K562 (cell line): ENCODE results near the gene GALNT13. TPM values are rescaled to one million over a fixed set of nuclear protein-coding genes. Genes with fewer than 3 reads are reported as not detected.

ENCODE experiments used
- ATAC-seq: fragments of 200-7000 bp; cut with Tn5 transposase; 3 replicates; pipeline ENCODE4 v1.9.1; 2020; ENCODE audit warnings: moderate library complexity
- BruUV-seq: library from RNA; stranded (reverse); fragments of 400-500 nt; replicated peaks from 2 replicates; lab custom pipeline; 2021; lab: Mats Ljungman, UMichigan
- CTCF ChIA-PET: fragments of 300-600 bp; formaldehyde crosslinking; extraction: SDS; loops from one replicate; lab custom pipeline; 2021; ENCODE audit warnings: low intra/inter-chr PET ratio; lab: Yijun Ruan, JAX
- POLR2A ChIA-PET: fragments of 300-600, 350-650 bp; sonication (Branson Sonifier 250); formaldehyde crosslinking; extraction: SDS; loops from one replicate; lab custom pipeline; 2021; ENCODE audit warnings: antibody characterized with exemption, inconsistent platforms; lab: Yijun Ruan, JAX
- DNase-seq, 4 experiments: peaks; one replicate each; pipeline versions ENCODE4 v3.0.0 to v3.0.0-alpha.2; 2011 to 2018; ENCODE audit warnings: low spot score in 3 of 4, mixed read lengths in 3 of 4; ENCODE audit errors: extremely low read depth in 1 of 4
- FAIRE-seq: peaks from 2 replicates; lab custom pipeline; 2011; peaks lifted over from hg19 to GRCh38; lab: Jason Lieb, UNC
- H2AFZ ChIP-seq: 2 replicates; pipeline ENCODE4 v1.6.0; 2011; ENCODE audit warnings: low read depth, low read length, control low read depth, inconsistent platforms
- H3K27ac ChIP-seq: fragments of 200-600 bp; 3 replicates; pipeline ENCODE4 v1.8.0; 2011; ENCODE audit warnings: low read depth, mild to moderate bottlenecking, control low read depth, inconsistent platforms, low read length, moderate library complexity, mixed read lengths; ENCODE audit errors: extremely low read depth
- H3K27me3 ChIP-seq, 2 experiments: fragments of 300-600 bp in 1 of 2; 2 replicates in 1 of 2; 3 replicates in 1 of 2; pipeline versions ENCODE4 v1.6.0 to v1.8.0; 2011; ENCODE audit warnings: inconsistent platforms in 2 of 2, low read length in 2 of 2, mild to moderate bottlenecking in 1 of 2, mixed read lengths in 1 of 2, moderate library complexity in 1 of 2; ENCODE audit not compliant: control insufficient read depth in 2 of 2, insufficient read depth in 2 of 2
- H3K36me3 ChIP-seq: fragments of 300-600 bp; 3 replicates; pipeline ENCODE4 v1.8.0; 2011; ENCODE audit warnings: mild to moderate bottlenecking, low read length, inconsistent platforms; ENCODE audit not compliant: control insufficient read depth, insufficient read depth
- H3K4me1 ChIP-seq, 2 experiments: fragments of 200-600 bp in 1 of 2; replicated peaks in 1 of 2; 2 replicates in 1 of 2; 3 replicates in 1 of 2; pipeline versions ENCODE4 v1.5.1 to v1.8.0; 2011; ENCODE audit warnings: inconsistent platforms in 2 of 2, low read length in 2 of 2, mild to moderate bottlenecking in 1 of 2, mixed read lengths in 1 of 2, moderate library complexity in 1 of 2; ENCODE audit not compliant: control insufficient read depth in 2 of 2, insufficient read depth in 2 of 2
- H3K4me2 ChIP-seq: 2 replicates; pipeline ENCODE4 v1.6.1; 2011; ENCODE audit warnings: low read length, control low read depth, inconsistent platforms, mixed read lengths; ENCODE audit not compliant: insufficient read depth
- H3K4me3 ChIP-seq: fragments of 200-600 bp; sonication (generic), shearing (Covaris generic); 2 replicates; pipeline ENCODE4 v1.5.1; 2016; ENCODE audit warnings: control low read depth, inconsistent platforms
- H3K79me2 ChIP-seq: fragments of 200-600 bp; 3 replicates; pipeline ENCODE4 v1.8.0; 2011; ENCODE audit warnings: low read length, inconsistent platforms; ENCODE audit not compliant: control insufficient read depth, insufficient read depth
- H3K9ac ChIP-seq, 2 experiments: 2 replicates each; pipeline versions ENCODE4 v1.6.0 to v1.6.1; 2011; ENCODE audit warnings: low read depth in 2 of 2, low read length in 2 of 2, control low read depth in 1 of 2, inconsistent platforms in 1 of 2, mild to moderate bottlenecking in 1 of 2, mixed read lengths in 1 of 2; ENCODE audit not compliant: insufficient read depth in 1 of 2
- H3K9me1 ChIP-seq: one replicate; pipeline ENCODE4 v1.6.0; 2011; ENCODE audit warnings: inconsistent platforms, mild to moderate bottlenecking, low read length, moderate library complexity; ENCODE audit not compliant: control insufficient read depth, insufficient read depth
- H3K9me3 ChIP-seq: replicated peaks from 2 replicates; pipeline ENCODE4 v1.5.1; 2011; ENCODE audit warnings: low read depth, low read length, inconsistent platforms; ENCODE audit not compliant: control insufficient read depth, insufficient read depth
- H4K20me1 ChIP-seq: replicated peaks from 2 replicates; pipeline ENCODE4 v1.6.1; 2011; ENCODE audit warnings: low read length, inconsistent platforms, mixed read lengths; ENCODE audit not compliant: control insufficient read depth, insufficient read depth
- CCAR2 ChIP-seq: fragments of 200-400 bp; formaldehyde crosslinking; IDR thresholded peaks from 2 replicates; pipeline ENCODE4 v1.6.1; 2017; ENCODE audit warnings: mild to moderate bottlenecking, low read depth, low read length
- CHD2 ChIP-seq: IDR thresholded peaks from 2 replicates; pipeline ENCODE4 v1.6.1; 2011; ENCODE audit warnings: low read depth, low read length
- CREB1 ChIP-seq, 2 experiments: sonication (generic) in 1 of 2; formaldehyde crosslinking in 1 of 2; IDR thresholded peaks; 2 replicates each; pipeline versions ENCODE4 v1.6.1 to v1.8.0; 2012 to 2022; ENCODE audit warnings: inconsistent platforms in 1 of 2, mild to moderate bottlenecking in 1 of 2, missing genetic modification reagents in 1 of 2, moderate library complexity in 1 of 2
- KAT7 ChIP-seq: sonication (generic); formaldehyde crosslinking; IDR thresholded peaks from 2 replicates; pipeline ENCODE4 v1.8.0; 2022; ENCODE audit warnings: missing genetic modification reagents, mild to moderate bottlenecking, borderline replicate concordance
- KLF1 ChIP-seq: fragments of 450-650 bp; IDR thresholded peaks from 2 replicates; pipeline ENCODE4 v1.6.1; 2016; ENCODE audit warnings: missing genetic modification characterization, missing compliant biosample characterization
- LARP7 ChIP-seq: fragments of 450-650 bp; IDR thresholded peaks from 2 replicates; pipeline ENCODE4 v1.6.1; 2016
- NCOR1 ChIP-seq: fragments of 450-650 bp; IDR thresholded peaks from 2 replicates; pipeline ENCODE4 v1.6.1; 2016; ENCODE audit warnings: mild to moderate bottlenecking, moderate library complexity
- NELFE ChIP-seq: IDR thresholded peaks from 2 replicates; pipeline ENCODE4 v1.6.1; 2011; ENCODE audit warnings: mild to moderate bottlenecking; ENCODE audit not compliant: insufficient read depth, insufficient read length
- PPARD ChIP-seq: fragments of 250-450 bp; sonication (Bioruptor Pico); IDR thresholded peaks from 2 replicates; pipeline ENCODE4 v1.8.0; 2022; ENCODE audit warnings: inconsistent platforms, mild to moderate bottlenecking, moderate library complexity
- SETDB1 ChIP-seq: IDR thresholded peaks from one replicate; pipeline ENCODE4 v1.6.1; 2012; ENCODE audit warnings: low read length, control low read depth, inconsistent platforms
- ZNF217 ChIP-seq: sonication (generic); formaldehyde crosslinking; IDR thresholded peaks from 2 replicates; pipeline ENCODE4 v1.8.0; 2022; ENCODE audit warnings: mild to moderate bottlenecking, missing genetic modification reagents
- WGBS: fragments of 100-300 bp; shearing (Covaris generic); methylation state at CpG from one replicate; pipeline ENCODE4 v1.1.6; 2016; ENCODE audit warnings: low coverage, mixed read lengths; ENCODE audit not compliant: insufficient coverage; ENCODE audit errors: missing lambda C conversion rate; 5-methylcytosine and 5-hydroxymethylcytosine counted together
- in situ Hi-C: fragments of 300-500 bp; cut with MboI; formaldehyde crosslinking; loops from 4 replicates; pipeline ENCODE4 v1.15.0; 2018; ENCODE audit warnings: inconsistent platforms, mixed read lengths
- intact Hi-C: fragments of 100-400 bp; cut with micrococcal nuclease; formaldehyde crosslinking; loops from 2 replicates; pipeline ENCODE4 v1.14.2; 2022
- polyA plus RNA-seq, 8 experiments: library from polyadenylated mRNA; depleted of rRNA in 4 of 8; stranded (reverse) in 5 of 8; unstranded in 3 of 8; fragments of >200 nt; fragmentation: Nextera tagmentation in 2 of 8; fragmentation: Illumina TruSeq in 1 of 8; extraction: Ambion mirVana in 2 of 8; extraction: Trizol in 1 of 8; gene quantifications; 2 replicates each; pipeline versions ENCODE4 v1.2.1 to v1.2.3, GENCODE V29; 2011 to 2014; ENCODE audit warnings: inconsistent platforms in 1 of 8, missing spikeins in 1 of 8
- total RNA-seq, 7 experiments: library from RNA; depleted of rRNA in 6 of 7; stranded (reverse); fragments of >200 nt in 6 of 7; fragmentation: Illumina TruSeq in 2 of 7; extraction: Trizol in 2 of 7; gene quantifications; 2 replicates each; pipeline versions ENCODE4 v1.2.1 to v1.2.3, GENCODE V29; 2011 to 2021; ENCODE audit warnings: low replicate concordance in 1 of 7
- TF ChIP-seq, protein P1 (sequence below): sonication (generic); formaldehyde crosslinking; IDR thresholded peaks from 2 replicates; pipeline ENCODE4 v1.8.0; 2022; ENCODE audit warnings: mild to moderate bottlenecking, missing genetic modification reagents
- TF ChIP-seq, protein P2 (sequence below): IDR thresholded peaks from 2 replicates; pipeline ENCODE4 v1.6.1; 2016; ENCODE audit warnings: missing genetic modification characterization, missing compliant biosample characterization
- TF ChIP-seq, protein P3 (sequence below): fragments of 250-450 bp; sonication (Bioruptor Pico); IDR thresholded peaks from 2 replicates; pipeline ENCODE4 v1.5.0; 2021; ENCODE audit warnings: mild to moderate bottlenecking, borderline replicate concordance
- TF ChIP-seq, protein P4 (sequence below): fragments of 450-650 bp; IDR thresholded peaks from 2 replicates; pipeline ENCODE4 v1.6.1; 2014; ENCODE audit warnings: low read depth, mild to moderate bottlenecking, moderate library complexity, borderline replicate concordance

GALNT13 gene
- total and polyA plus RNA-seq, 9 of the 15 experiments (the other 6 are each of a cell fraction or from before 2014, with no cell fraction given): not detected

DNA sequence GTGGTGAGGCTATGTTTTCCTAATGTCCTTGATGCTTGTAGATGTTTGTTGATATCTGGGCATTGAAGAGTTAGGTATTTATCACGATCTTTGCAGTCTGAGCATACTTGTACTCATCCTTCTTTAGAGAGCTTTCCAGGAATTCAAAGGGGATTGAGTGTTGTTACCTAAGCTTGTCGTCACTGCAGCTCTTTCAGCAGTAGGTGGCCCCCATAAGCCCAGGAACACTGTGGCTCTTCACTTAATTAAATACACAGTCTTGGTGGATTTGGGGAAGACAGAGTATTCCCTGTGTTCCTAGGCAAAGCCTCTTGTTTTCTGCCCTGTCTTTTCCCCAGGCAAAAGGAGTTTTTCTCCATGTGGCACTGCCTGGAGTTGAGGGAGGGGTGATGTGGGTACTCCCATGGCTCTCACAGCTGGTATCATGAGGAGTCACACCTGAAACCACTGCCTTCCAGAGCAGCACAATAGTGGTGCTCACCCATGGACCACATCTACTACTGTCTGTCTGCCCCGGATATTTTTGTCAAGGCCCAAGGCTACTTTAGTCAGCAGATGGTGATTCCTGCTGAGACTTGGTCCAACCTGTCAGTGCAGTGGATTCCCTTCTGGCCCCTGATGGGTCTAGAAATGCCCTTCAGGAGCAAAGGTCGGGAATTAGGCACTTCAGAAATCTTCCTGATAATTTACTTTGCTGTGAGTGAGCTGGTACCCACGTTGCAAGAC is 95.7 kb downstream of the GALNT13 start:
- no TSS peak for BruUV-seq
- ATAC-seq: no peak
- H3K4me2 ChIP-seq: no peak overlapping the region
- no peak overlapping the region for H2AFZ ChIP-seq
- DNase-seq: no peak
- no peaks in the 10 kb centered on the region for H3K9me1 ChIP-seq
- H3K4me3 ChIP-seq: no peak overlapping the region
- no peaks in the 10 kb centered on the region for H3K9me3 ChIP-seq
- ChIA-PET POLR2A (no interaction called here), CTCF (no interaction called here)
- no peaks in the 10 kb centered on the region for H3K36me3 ChIP-seq
- H3K27ac ChIP-seq: no peak overlapping the region
- no peaks in the 10 kb centered on the region for H3K4me1 ChIP-seq
- FAIRE-seq: no peak
- 1% methylated on average over 5 of the region's 5 CpGs for WGBS
- no peaks in the 10 kb centered on the region for H3K79me2 ChIP-seq
- H3K9ac ChIP-seq: no peak overlapping the region
- H4K20me1 ChIP-seq: no peaks in the 10 kb centered on the region
- H3K27me3 ChIP-seq: no peaks in the 10 kb centered on the region
- in situ Hi-C loops (no loop called here), intact Hi-C loops (no loop called here)
- TF ChIP-seq CREB1 (IDR thresholded peaks at IDR 0.05) (no peak), CREB1 (CRISPR knock-in tag; IDR thresholded peaks at IDR 0.05) (no peak), NELFE (no peak), CCAR2 (no peak), ZNF217 (CRISPR knock-in tag) (no peak), LARP7 (no peak), KAT7 (no peak), PPARD (CRISPR knock-in tag) (no peak), CHD2 (no peak), SETDB1 (no peak), KLF1 (tag) (no peak), NCOR1 (no peak)
- TF ChIP-seq, protein P1, sequence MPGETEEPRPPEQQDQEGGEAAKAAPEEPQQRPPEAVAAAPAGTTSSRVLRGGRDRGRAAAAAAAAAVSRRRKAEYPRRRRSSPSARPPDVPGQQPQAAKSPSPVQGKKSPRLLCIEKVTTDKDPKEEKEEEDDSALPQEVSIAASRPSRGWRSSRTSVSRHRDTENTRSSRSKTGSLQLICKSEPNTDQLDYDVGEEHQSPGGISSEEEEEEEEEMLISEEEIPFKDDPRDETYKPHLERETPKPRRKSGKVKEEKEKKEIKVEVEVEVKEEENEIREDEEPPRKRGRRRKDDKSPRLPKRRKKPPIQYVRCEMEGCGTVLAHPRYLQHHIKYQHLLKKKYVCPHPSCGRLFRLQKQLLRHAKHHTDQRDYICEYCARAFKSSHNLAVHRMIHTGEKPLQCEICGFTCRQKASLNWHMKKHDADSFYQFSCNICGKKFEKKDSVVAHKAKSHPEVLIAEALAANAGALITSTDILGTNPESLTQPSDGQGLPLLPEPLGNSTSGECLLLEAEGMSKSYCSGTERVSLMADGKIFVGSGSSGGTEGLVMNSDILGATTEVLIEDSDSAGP (CRISPR knock-in tag): no peak
- TF ChIP-seq, protein P2, sequence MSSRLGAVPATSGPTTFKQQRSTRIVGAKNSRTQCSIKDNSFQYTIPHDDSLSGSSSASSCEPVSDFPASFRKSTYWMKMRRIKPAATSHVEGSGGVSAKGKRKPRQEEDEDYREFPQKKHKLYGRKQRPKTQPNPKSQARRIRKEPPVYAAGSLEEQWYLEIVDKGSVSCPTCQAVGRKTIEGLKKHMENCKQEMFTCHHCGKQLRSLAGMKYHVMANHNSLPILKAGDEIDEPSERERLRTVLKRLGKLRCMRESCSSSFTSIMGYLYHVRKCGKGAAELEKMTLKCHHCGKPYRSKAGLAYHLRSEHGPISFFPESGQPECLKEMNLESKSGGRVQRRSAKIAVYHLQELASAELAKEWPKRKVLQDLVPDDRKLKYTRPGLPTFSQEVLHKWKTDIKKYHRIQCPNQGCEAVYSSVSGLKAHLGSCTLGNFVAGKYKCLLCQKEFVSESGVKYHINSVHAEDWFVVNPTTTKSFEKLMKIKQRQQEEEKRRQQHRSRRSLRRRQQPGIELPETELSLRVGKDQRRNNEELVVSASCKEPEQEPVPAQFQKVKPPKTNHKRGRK (tag): no peak
- TF ChIP-seq, protein P3, sequence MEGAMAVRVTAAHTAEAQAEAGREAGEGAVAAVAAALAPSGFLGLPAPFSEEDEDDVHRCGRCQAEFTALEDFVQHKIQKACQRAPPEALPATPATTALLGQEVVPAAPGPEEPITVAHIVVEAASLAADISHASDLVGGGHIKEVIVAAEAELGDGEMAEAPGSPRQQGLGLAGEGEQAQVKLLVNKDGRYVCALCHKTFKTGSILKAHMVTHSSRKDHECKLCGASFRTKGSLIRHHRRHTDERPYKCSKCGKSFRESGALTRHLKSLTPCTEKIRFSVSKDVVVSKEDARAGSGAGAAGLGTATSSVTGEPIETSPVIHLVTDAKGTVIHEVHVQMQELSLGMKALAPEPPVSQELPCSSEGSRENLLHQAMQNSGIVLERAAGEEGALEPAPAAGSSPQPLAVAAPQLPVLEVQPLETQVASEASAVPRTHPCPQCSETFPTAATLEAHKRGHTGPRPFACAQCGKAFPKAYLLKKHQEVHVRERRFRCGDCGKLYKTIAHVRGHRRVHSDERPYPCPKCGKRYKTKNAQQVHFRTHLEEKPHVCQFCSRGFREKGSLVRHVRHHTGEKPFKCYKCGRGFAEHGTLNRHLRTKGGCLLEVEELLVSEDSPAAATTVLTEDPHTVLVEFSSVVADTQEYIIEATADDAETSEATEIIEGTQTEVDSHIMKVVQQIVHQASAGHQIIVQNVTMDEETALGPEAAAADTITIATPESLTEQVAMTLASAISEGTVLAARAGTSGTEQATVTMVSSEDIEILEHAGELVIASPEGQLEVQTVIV (CRISPR knock-in tag): no peak
- TF ChIP-seq, protein P4, sequence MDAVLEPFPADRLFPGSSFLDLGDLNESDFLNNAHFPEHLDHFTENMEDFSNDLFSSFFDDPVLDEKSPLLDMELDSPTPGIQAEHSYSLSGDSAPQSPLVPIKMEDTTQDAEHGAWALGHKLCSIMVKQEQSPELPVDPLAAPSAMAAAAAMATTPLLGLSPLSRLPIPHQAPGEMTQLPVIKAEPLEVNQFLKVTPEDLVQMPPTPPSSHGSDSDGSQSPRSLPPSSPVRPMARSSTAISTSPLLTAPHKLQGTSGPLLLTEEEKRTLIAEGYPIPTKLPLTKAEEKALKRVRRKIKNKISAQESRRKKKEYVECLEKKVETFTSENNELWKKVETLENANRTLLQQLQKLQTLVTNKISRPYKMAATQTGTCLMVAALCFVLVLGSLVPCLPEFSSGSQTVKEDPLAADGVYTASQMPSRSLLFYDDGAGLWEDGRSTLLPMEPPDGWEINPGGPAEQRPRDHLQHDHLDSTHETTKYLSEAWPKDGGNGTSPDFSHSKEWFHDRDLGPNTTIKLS: no peak
